Right lobe of liver (tissue), 6 donors: ENCODE results near the gene TMEM131. TPM values are rescaled to one million over a fixed set of nuclear protein-coding genes. Genes with fewer than 3 reads are reported as not detected.
"Not testable (repeated sequence)": the region's sequence is repeated elsewhere in the genome, so short reads cannot be mapped to it uniquely, and the experiment has no call there.

Source experiments
- ATAC-seq, 4 donors: fragments of 200-7000 bp; cut with Tn5 transposase; one replicate each; pipeline ENCODE4 v1.9.1; 2020; ENCODE audit warnings: mild to moderate bottlenecking in 4 of 4, moderate library complexity in 4 of 4
- DNase-seq, 3 donors: peaks; one replicate each; pipeline ENCODE4 v3.0.0-alpha.2; 2020
- H3K27ac ChIP-seq, 3 donors: fragments of 200-600 bp; one replicate each; pipeline ENCODE4 v1.8.0; 2022
- H3K27me3 ChIP-seq, 2 donors: fragments of 200-600 bp; one replicate each; pipeline ENCODE4 v1.8.0; 2022
- H3K36me3 ChIP-seq, 4 donors: fragments of 200-600 bp; sonication (generic) in 1 of 4; one replicate each; pipeline versions ENCODE4 v1.5.1 to v1.8.0; 2017 to 2022; ENCODE audit warnings: control low read depth in 1 of 4
- H3K4me1 ChIP-seq, 4 donors: fragments of 200-600 bp; sonication (generic) in 1 of 4; one replicate each; pipeline versions ENCODE4 v1.5.1 to v1.8.0; 2017 to 2022; ENCODE audit warnings: control low read depth in 1 of 4
- H3K4me3 ChIP-seq, 3 donors: fragments of 200-600 bp; one replicate each; pipeline ENCODE4 v1.8.0; 2022
- H3K9me3 ChIP-seq, 4 donors: fragments of 200-600 bp; sonication (generic) in 1 of 4; one replicate each; pipeline versions ENCODE4 v1.5.1 to v1.8.0; 2017 to 2022; ENCODE audit warnings: control low read depth in 1 of 4
- POLR2A ChIP-seq: fragments of 450-650 bp; IDR thresholded peaks from one replicate; pipeline ENCODE4 v1.6.1; 2017; ENCODE audit warnings: antibody characterized with exemption, mild to moderate bottlenecking
- WGBS: methylation state at CpG from one replicate; pipeline ENCODE4 v1.1.6; 2018; ENCODE audit warnings: low coverage, low lambda C conversion rate; ENCODE audit not compliant: insufficient coverage; ENCODE audit errors: missing lambda C conversion rate; 5-methylcytosine and 5-hydroxymethylcytosine counted together
- intact Hi-C, 2 donors: fragments of 100-400 bp; cut with DNase I; formaldehyde crosslinking; loops; one replicate each; pipeline versions ENCODE4 v1.11.2 to v1.14.1; 2022
- total RNA-seq, 6 experiments: library from RNA; depleted of rRNA in 2 of 6; stranded (reverse); fragments of >200 nt in 2 of 6; fragmentation: NEBNext Ultra II Directional in 3 of 6; extraction: Animal tissue kit (Norgen Biotek cat#: 25700) in 3 of 6; gene quantifications; one replicate each; pipeline versions ENCODE4 v1.1.0 to v1.2.4, GENCODE V29; 2016 to 2023
- TF ChIP-seq, protein P1 (sequence below), 4 donors: fragments of 200-600 bp in 3 of 4; fragments of 450-650 bp in 1 of 4; IDR thresholded peaks; one replicate each; pipeline versions ENCODE4 v1.5.1 to v1.8.0; 2016 to 2022; ENCODE audit warnings: antibody characterized with exemption in 4 of 4, mild to moderate bottlenecking in 2 of 4
- donor health status: DM: no; HTN: yes; CAD: no.
- donor health status: DM: no; HTN: no; CAD: no.
- donor health status: DM: no; HTN: no; CAD: no.
- donor health status: DM: no; HTN: yes; CAD: no.
- donor health status: DM: no; HTN: yes; CAD: no.

TMEM131 gene
- total RNA-seq, 6 experiments from 2014 or later, result 14.8 to 34.0 (median 17.8) TPM

DNA sequence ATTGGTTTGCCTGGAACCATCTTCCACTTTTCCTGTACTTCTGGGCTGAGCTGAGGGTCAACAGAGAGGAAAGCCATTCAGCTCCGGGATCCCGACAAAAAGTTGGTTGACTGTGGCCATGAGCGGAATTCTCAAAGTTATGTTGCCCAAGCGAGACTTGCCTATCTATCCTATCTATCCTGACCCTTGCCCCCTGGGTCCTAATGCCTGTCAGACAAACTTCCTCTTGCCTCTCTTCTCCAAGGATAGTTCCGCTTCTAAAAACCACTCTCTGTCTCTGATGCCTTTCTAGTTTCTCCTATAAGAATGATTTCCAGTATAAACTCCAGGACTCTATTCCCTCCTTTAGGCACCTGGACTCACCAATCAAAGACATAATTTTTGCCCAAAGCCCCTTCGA, 173.9 kb downstream of the TMEM131 start:
- not testable (repeated sequence) for H3K36me3 ChIP-seq

DNA sequence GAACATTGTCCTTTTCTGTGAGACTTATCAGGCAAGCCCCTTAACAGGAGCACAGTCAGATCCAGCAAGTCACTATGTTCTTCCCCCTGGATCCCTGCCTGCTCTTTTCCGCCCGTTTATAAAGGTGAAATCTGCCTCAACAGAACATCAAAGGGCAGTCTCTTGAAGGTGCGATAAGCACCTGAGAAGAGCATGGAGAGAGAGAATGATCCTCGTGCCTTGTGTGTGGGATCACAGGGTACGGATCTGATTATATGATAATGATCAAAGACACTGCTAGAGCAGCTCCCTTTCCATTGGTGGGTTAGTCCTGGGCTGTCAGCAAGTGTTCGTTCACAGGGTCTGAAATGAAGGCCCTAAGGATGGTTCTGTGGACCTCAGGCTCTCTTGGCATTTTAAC, 176.0 kb downstream of the TMEM131 start:
- no peaks in the 10 kb centered on the region for H3K9me3 ChIP-seq
- DNase-seq, result no peak
- peaks cover 0 to 5% (median 0%) of the 10 kb centered on the region in 4 donors for H3K36me3 ChIP-seq
- no peak for ATAC-seq
- TF ChIP-seq, protein P1, sequence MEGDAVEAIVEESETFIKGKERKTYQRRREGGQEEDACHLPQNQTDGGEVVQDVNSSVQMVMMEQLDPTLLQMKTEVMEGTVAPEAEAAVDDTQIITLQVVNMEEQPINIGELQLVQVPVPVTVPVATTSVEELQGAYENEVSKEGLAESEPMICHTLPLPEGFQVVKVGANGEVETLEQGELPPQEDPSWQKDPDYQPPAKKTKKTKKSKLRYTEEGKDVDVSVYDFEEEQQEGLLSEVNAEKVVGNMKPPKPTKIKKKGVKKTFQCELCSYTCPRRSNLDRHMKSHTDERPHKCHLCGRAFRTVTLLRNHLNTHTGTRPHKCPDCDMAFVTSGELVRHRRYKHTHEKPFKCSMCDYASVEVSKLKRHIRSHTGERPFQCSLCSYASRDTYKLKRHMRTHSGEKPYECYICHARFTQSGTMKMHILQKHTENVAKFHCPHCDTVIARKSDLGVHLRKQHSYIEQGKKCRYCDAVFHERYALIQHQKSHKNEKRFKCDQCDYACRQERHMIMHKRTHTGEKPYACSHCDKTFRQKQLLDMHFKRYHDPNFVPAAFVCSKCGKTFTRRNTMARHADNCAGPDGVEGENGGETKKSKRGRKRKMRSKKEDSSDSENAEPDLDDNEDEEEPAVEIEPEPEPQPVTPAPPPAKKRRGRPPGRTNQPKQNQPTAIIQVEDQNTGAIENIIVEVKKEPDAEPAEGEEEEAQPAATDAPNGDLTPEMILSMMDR (IDR thresholded peaks at IDR 0.05), result no peak
- no peak for TF ChIP-seq POLR2A
- no peaks in the 10 kb centered on the region for H3K27me3 ChIP-seq
- intact Hi-C loops, result no loop called here
- H3K27ac ChIP-seq, result no peak overlapping the region
- no peaks in the 10 kb centered on the region for H3K4me1 ChIP-seq
- H3K4me3 ChIP-seq, result no peak overlapping the region
- 81% methylated on average over 5 of the region's 6 CpGs for WGBS

More for the DNA sequence above, 173.9 kb downstream of the TMEM131 start:
- intact Hi-C loops, H3K27ac ChIP-seq, H3K9me3 ChIP-seq, H3K4me1 ChIP-seq, DNase-seq, H3K27me3 ChIP-seq, H3K4me3 ChIP-seq, ATAC-seq: not testable (repeated sequence)
- 100% methylated on average over 2 of the region's 6 CpGs for WGBS

DNA sequence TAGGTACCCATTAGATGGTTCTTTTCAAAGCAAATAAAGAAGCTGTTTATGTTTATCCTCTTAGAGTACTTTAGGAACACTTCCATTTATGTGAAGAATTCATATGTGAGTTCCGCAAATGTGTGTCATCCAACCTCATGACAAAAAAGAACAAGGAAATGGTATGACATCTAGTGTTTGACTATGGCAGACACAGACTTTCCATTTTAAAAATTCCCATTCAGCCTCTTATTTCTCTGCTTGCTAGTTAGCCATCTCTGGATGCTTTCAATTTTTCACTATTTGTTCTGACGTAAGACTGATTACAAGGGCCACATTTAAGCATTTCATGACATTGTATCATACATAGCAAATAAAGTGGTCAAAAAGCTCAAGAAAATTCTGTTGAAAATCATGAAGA, 179.3 kb downstream of the TMEM131 start:
- no peak for ATAC-seq
- Histone ChIP-seq H3K27ac (no peak overlapping the region), H3K4me3 (no peak overlapping the region), H3K4me1 (no peaks in the 10 kb centered on the region), H3K27me3 (no peaks in the 10 kb centered on the region), H3K9me3 (no peaks in the 10 kb centered on the region), H3K36me3 (peaks cover 0 to 16% (median 9%) of the 10 kb centered on the region in 4 donors)
- intact Hi-C loops, result no loop called here
- DNase-seq, result no peak
- TF ChIP-seq POLR2A, result no peak
- TF ChIP-seq, protein P1 (IDR thresholded peaks at IDR 0.05), result no peak
- 100% methylated on average over 2 of the region's 2 CpGs for WGBS

DNA sequence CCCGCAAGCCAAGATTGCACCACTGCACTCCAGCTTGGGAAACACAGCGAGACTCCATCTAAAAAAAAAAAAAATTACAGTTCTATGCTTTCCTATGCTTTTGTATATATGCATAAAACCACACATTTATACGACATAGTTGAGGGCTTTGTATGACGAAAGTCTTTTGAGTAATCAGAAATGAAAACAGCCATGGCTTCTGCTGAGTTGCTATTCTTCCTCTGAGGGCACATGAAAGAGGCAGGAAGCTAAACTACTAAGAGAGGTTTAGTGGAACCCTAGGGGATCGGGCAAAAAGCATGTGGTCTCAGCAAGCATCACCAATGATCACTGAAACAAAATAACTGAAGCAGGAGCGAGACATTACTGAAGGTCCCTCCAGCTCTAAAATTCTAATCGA, 182.8 kb downstream of the TMEM131 start:
- H3K27ac ChIP-seq, result no peak overlapping the region
- no peak for TF ChIP-seq POLR2A
- TF ChIP-seq, protein P1 (IDR thresholded peaks at IDR 0.05), result no peak
- H3K4me1 ChIP-seq, result no peaks in the 10 kb centered on the region
- peaks cover 0 to 32% (median 15%) of the 10 kb centered on the region in 4 donors for H3K36me3 ChIP-seq
- intact Hi-C loops, result no loop called here
- 87% methylated on average over 6 of the region's 7 CpGs for WGBS
- H3K4me3 ChIP-seq, result no peak overlapping the region
- no peak for DNase-seq
- no peaks in the 10 kb centered on the region for H3K27me3 ChIP-seq
- no peak for ATAC-seq
- no peaks in the 10 kb centered on the region for H3K9me3 ChIP-seq

DNA sequence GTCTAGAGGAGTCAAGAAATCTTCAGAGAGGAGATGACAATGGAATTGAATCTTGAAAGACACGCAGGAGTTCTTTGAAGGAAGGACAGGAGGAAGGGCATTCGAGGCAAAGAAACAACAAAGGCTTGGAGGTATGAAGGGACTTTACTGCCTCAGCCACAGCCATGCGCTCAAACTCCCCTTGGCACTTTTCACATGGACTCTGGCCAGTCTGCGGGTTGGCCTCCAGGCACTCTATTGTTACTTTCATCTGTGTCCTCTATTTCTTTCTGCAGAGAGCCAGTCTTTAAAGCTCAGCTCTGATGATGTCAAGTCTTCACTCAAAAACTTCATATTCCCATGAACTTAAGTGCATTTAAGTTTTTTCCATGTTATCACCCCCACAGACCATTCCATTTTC, 186.9 kb downstream of the TMEM131 start:
- DNase-seq (no peak), ATAC-seq (no peak)
- Histone ChIP-seq H3K27me3 (no peaks in the 10 kb centered on the region), H3K27ac (no peak overlapping the region), H3K36me3 (peaks cover 0 to 37% (median 16%) of the 10 kb centered on the region in 4 donors), H3K4me1 (no peaks in the 10 kb centered on the region), H3K4me3 (no peak overlapping the region), H3K9me3 (no peaks in the 10 kb centered on the region)
- TF ChIP-seq, protein P1 (IDR thresholded peaks at IDR 0.05), result no peak
- TF ChIP-seq POLR2A, result no peak
- intact Hi-C loops, result loop anchor here in 1 of 2 donors (10.0 kb wide), 1 partner anchor 576 kb away; no protein-coding TSS in a partner anchor
- 80% methylated on average over 4 of the region's 4 CpGs for WGBS
